Nephron progenitor cell (in vitro differentiated cells): ENCODE measurements around the gene ERVFRD-1.
"Not testable (repeated sequence)": the region's sequence is repeated elsewhere in the genome, so short reads cannot be mapped to it uniquely, and the experiment has no call there.

Experiments
- DNase-seq: peaks from one replicate; pipeline ENCODE4 v3.0.0; 2021
- H3K27ac Mint-ChIP-seq: 2 replicates; pipeline ENCODE4 v1.8.0; 2021; ENCODE audit warnings: mild to moderate bottlenecking, moderate library complexity, mixed read lengths
- H3K27me3 Mint-ChIP-seq: 2 replicates; pipeline ENCODE4 v1.8.0; 2021; ENCODE audit warnings: mild to moderate bottlenecking, low read depth, mixed read lengths; ENCODE audit not compliant: poor library complexity
- H3K36me3 Mint-ChIP-seq: 2 replicates; pipeline ENCODE4 v1.8.0; 2021; ENCODE audit warnings: low read depth, mixed read lengths
- H3K4me1 Mint-ChIP-seq: 2 replicates; pipeline ENCODE4 v1.8.0; 2021; ENCODE audit warnings: mixed read lengths
- H3K4me3 Mint-ChIP-seq: 2 replicates; pipeline ENCODE4 v1.8.0; 2021; ENCODE audit warnings: mild to moderate bottlenecking, moderate library complexity, mixed read lengths
- H3K9me3 Mint-ChIP-seq: 2 replicates; pipeline ENCODE4 v1.8.0; 2021; ENCODE audit warnings: mild to moderate bottlenecking, moderate library complexity, mixed read lengths
- TF ChIP-seq, protein P1 (sequence below): fragments of 200-600 bp; sonication (generic); IDR thresholded peaks from 2 replicates; pipeline ENCODE4 v1.5.0; 2021; ENCODE audit warnings: antibody characterized with exemption

The ERVFRD-1 gene

GRCh38 chr6:11092668-11093375, 18.7 kb downstream of the ERVFRD-1 start:
- no peak for DNase-seq
- Mint-ChIP-seq H3K27me3 (peaks cover 3% of the 10 kb centered on the region), H3K27ac (peak overlapping the region; percentile 41), H3K4me1 (peaks cover 28% of the 10 kb centered on the region), H3K9me3 (no peaks in the 10 kb centered on the region), H3K4me3 (peak overlapping the region; percentile 89), H3K36me3 (peaks cover 12% of the 10 kb centered on the region)
- TF ChIP-seq, protein P1, sequence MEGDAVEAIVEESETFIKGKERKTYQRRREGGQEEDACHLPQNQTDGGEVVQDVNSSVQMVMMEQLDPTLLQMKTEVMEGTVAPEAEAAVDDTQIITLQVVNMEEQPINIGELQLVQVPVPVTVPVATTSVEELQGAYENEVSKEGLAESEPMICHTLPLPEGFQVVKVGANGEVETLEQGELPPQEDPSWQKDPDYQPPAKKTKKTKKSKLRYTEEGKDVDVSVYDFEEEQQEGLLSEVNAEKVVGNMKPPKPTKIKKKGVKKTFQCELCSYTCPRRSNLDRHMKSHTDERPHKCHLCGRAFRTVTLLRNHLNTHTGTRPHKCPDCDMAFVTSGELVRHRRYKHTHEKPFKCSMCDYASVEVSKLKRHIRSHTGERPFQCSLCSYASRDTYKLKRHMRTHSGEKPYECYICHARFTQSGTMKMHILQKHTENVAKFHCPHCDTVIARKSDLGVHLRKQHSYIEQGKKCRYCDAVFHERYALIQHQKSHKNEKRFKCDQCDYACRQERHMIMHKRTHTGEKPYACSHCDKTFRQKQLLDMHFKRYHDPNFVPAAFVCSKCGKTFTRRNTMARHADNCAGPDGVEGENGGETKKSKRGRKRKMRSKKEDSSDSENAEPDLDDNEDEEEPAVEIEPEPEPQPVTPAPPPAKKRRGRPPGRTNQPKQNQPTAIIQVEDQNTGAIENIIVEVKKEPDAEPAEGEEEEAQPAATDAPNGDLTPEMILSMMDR, result no peak

- not testable (repeated sequence) for H3K9me3 Mint-ChIP-seq, DNase-seq, H3K27me3 Mint-ChIP-seq, H3K4me3 Mint-ChIP-seq, H3K27ac Mint-ChIP-seq, H3K36me3 Mint-ChIP-seq
- peaks cover 24% of the 10 kb centered on the region for H3K4me1 Mint-ChIP-seq
Measured at GRCh38 chr6:11091141-11091540, 20.4 kb downstream of the ERVFRD-1 start.

DNA sequence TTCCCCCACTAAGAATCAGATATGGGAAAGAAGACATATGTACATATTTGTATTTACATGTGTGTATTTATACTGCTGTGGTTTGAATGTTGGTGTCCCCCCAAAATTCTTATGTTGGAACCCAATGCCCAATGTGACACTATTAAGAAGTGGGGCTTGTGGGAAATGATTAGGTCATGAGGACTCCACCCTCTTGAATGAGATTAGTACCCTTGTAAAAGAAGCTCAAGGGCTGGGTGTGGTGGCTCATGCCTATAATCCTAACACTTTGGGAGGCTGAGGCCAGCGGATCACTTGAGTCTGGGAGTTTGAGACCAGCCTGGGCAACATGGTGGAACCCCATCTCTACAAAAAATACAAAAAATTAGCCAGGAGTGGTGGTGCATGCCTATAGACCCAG, 21.8 kb downstream of the ERVFRD-1 start:
- H3K9me3 Mint-ChIP-seq, result no peaks in the 10 kb centered on the region

DNA sequence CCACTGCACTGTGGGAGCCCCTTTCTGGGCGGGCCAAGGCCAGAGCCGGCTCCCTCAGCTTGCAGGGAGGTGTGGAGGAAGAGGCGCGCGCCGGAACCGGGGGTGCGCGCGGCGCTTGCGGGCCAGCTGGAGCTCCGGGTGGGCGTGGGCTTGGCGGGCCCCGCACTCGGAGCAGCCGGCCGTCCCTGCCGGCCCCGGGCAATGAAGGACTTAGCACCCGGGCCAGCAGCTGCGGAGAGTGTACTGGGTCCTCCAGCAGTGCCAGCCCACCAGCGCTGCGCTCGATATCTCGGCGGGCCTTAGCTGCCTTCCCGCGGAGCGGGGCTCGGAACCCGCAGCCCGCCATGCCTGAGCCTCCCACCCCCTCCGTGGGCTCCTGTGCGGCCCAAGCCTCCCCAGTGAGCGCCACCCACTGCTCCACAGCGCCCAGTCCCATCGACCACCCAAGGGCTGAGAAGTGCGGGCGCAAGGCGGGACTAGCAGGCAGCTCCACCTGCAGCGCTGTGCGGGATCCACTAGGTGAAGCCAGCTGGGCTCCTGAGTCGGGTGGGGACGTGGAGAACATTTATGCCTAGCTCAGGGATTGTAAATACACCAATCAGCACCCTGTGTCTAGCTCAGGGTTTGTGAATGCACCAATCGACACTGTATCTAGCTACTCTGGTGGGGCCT, 24.2 kb downstream of the ERVFRD-1 start:
- DNase-seq, H3K4me1 Mint-ChIP-seq, H3K27me3 Mint-ChIP-seq, H3K36me3 Mint-ChIP-seq, H3K9me3 Mint-ChIP-seq, H3K27ac Mint-ChIP-seq, H3K4me3 Mint-ChIP-seq: not testable (repeated sequence)

More for the DNA sequence above, 21.8 kb downstream of the ERVFRD-1 start:
- H3K27ac Mint-ChIP-seq, result no peak overlapping the region
- peaks cover 11% of the 10 kb centered on the region for H3K4me1 Mint-ChIP-seq
- no peak for DNase-seq
- TF ChIP-seq, protein P1, result no peak
- no peaks in the 10 kb centered on the region for H3K36me3 Mint-ChIP-seq
- H3K4me3 Mint-ChIP-seq, result no peak overlapping the region
- H3K27me3 Mint-ChIP-seq, result no peaks in the 10 kb centered on the region

DNA sequence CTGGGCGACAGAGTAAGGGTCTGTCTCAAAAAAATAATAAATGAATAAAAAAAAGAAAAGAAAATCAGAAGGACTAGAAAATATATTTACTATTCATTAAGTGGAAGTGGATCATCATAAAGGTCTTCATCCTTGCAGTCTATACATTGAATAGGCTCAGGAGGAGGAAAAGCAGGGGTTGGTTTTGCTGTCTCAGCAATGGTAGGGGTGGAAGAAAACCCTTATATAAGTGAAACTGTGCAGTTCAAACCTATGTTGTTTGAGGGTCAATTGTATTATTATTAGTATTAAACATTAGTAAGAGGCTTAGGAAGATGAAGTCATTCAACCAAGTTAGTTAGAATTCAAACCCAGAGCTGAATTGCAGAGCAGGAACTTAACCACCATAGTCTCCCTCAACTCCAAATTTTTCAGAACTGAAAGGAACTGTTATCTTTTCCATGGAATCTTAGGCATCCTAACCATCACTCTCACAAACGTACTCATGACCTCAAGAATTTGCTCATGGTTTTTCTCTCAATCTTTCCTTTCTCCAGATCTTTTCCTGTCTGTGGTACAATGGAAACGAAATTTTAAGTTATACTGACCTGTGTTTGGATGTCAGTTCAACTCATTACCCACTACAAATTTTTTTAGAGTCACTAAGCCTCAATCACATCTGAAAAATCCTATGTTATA, 25.6 kb downstream of the ERVFRD-1 start:
- TF ChIP-seq, protein P1, result no peak
- no peak for DNase-seq
- Mint-ChIP-seq H3K4me3 (no peak overlapping the region), H3K27ac (no peak overlapping the region), H3K27me3 (no peaks in the 10 kb centered on the region), H3K4me1 (no peaks in the 10 kb centered on the region), H3K36me3 (no peaks in the 10 kb centered on the region), H3K9me3 (no peaks in the 10 kb centered on the region)

- DNase-seq, result no peak
- Mint-ChIP-seq H3K9me3 (no peaks in the 10 kb centered on the region), H3K36me3 (no peaks in the 10 kb centered on the region), H3K27me3 (no peaks in the 10 kb centered on the region), H3K4me3 (no peak overlapping the region), H3K4me1 (no peaks in the 10 kb centered on the region), H3K27ac (no peak overlapping the region)
- TF ChIP-seq, protein P1, result no peak
Measured at GRCh38 chr6:11083956-11084355, 27.6 kb downstream of the ERVFRD-1 start.
